ENCODE measurements around the gene SPATA2. TPM values are rescaled to one million over a fixed set of nuclear protein-coding genes. Genes with fewer than 3 reads are reported as not detected.
A peak's percentile ranks its signal among the peaks of the same experiment; 100 is the strongest.
"Not testable (repeated sequence)": the region's sequence is repeated elsewhere in the genome, so short reads cannot be mapped to it uniquely, and the experiment has no call there.

The SPATA2 gene
- total and polyA plus RNA-seq, 4 donors = 5.4 to 20.1 (median 11.7) TPM

GRCh38 chr20:49906615-49907154 lies 8.6 kb downstream of the SPATA2 start:
- Histone ChIP-seq H3K27me3 (ENCODE audit: control insufficient read depth, insufficient read depth, low read length) (no peaks in the 10 kb centered on the region), H3K4me1 (ENCODE audit: control insufficient read depth, insufficient read depth, low read length) (peaks cover 23% of the 10 kb centered on the region), H3K4me3 (ENCODE audit: low read depth, low read length) (no peak overlapping the region), H3K27ac (ENCODE audit: low read depth, low read length) (no peak overlapping the region), H3K36me3 (ENCODE audit: control insufficient read depth, insufficient read depth, low read length) (peaks cover 68% of the 10 kb centered on the region), H3K9me3 (ENCODE audit: control insufficient read depth, insufficient read depth, low read length) (no peaks in the 10 kb centered on the region)
- no peak for DNase-seq (ENCODE audit: low read depth in 4 of 6, low spot score in 6 of 6)
- WGBS (ENCODE audit: insufficient coverage) = 89% methylated on average over 14 of the region's 15 CpGs

DNA sequence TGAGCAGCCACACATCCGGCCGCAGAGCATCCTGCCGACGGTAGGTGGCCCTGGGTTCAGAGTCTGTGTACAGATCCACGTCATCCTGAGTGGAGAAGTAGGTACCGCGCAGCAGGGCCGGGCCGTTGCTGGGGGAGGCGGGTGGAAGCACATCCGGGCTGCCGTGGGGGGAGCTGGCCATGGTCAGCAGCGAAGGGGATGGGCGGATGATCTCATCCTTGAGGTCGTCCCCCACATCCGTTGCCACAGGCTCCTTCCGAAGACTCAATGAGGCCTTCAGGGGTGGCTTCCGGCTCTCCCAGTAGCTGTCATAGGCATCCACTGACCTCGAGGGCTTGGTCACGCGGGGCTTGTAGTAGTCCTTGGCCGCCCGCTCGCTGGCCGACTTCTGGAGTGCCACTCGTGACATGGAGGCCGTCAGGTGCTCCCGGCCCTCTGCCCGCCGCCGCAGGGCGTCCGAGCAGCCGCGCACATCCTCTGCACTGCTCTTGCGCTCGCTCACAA lies 9.2 kb downstream of the SPATA2 start:
- no peak for DNase-seq (ENCODE audit: low read depth in 4 of 6, low spot score in 6 of 6)
- Histone ChIP-seq H3K4me3 (ENCODE audit: low read depth, low read length) (no peak overlapping the region), H3K4me1 (ENCODE audit: control insufficient read depth, insufficient read depth, low read length) (peaks cover 20% of the 10 kb centered on the region), H3K27me3 (ENCODE audit: control insufficient read depth, insufficient read depth, low read length) (no peaks in the 10 kb centered on the region), H3K36me3 (ENCODE audit: control insufficient read depth, insufficient read depth, low read length) (peaks cover 68% of the 10 kb centered on the region), H3K9me3 (ENCODE audit: control insufficient read depth, insufficient read depth, low read length) (no peaks in the 10 kb centered on the region), H3K27ac (ENCODE audit: low read depth, low read length) (no peak overlapping the region)
- 92% methylated on average over 37 of the region's 37 CpGs for WGBS (ENCODE audit: insufficient coverage)

- Histone ChIP-seq H3K36me3 (ENCODE audit: control insufficient read depth, insufficient read depth, low read length) (peaks cover 67% of the 10 kb centered on the region), H3K27me3 (ENCODE audit: control insufficient read depth, insufficient read depth, low read length) (no peaks in the 10 kb centered on the region), H3K4me3 (ENCODE audit: low read depth, low read length) (no peak overlapping the region), H3K9me3 (ENCODE audit: control insufficient read depth, insufficient read depth, low read length) (no peaks in the 10 kb centered on the region), H3K27ac (ENCODE audit: low read depth, low read length) (no peak overlapping the region), H3K4me1 (ENCODE audit: control insufficient read depth, insufficient read depth, low read length) (peaks cover 14% of the 10 kb centered on the region)
- DNase-seq (ENCODE audit: low read depth in 4 of 6, low spot score in 6 of 6) = no peak
- 93% methylated on average over 29 of the region's 29 CpGs for WGBS (ENCODE audit: insufficient coverage)
These were observed 9.8 kb downstream of the SPATA2 start for GRCh38 chr20:49905415-49906091.

DNA sequence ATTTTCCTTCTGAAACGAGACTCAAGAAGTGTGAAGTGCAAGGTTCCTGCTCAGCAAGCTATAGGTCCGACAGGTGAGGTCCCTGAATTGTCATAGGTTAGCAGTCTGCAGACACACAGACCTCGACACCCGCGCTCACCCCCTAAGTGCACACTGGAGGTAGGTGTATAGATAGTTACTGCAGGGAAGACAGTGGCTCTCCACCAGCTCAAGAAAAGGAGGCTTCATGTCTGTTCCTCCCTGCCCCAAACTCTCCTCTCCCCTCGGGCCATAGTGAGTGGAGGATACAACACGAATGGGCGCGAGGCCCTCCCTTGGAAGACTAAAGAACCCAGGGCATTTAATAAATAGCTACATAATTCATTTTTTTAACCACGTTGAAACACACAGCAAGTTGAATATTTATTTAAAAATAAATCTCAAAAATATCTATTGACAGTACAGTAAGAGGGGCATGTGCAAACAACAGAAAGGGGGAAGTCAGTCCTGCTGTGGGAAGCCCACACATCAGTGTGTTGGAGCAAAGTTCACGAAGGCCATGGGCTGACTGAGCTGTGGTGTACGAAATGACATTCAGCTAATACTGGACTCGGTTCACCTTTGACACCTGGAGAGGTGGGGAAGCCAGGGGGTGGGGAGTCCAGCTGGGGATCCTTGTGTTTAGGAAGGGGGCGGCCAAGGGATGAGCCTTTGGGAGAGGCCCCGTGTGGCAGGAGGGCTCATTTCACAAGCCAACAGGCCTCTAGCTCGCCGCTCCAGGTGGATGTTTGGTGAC lies 10.7 kb downstream of the SPATA2 start:
- no peaks in the 10 kb centered on the region for H3K27me3 ChIP-seq (ENCODE audit: control insufficient read depth, insufficient read depth, low read length)
- no peak overlapping the region for H3K27ac ChIP-seq (ENCODE audit: low read depth, low read length)
- H3K4me1 ChIP-seq (ENCODE audit: control insufficient read depth, insufficient read depth, low read length) = peaks cover 5% of the 10 kb centered on the region
- no peak for DNase-seq (ENCODE audit: low read depth in 4 of 6, low spot score in 6 of 6)
- 85% methylated on average over 6 of the region's 17 CpGs for WGBS (ENCODE audit: insufficient coverage)
- no peak overlapping the region for H3K4me3 ChIP-seq (ENCODE audit: low read depth, low read length)
- peaks cover 59% of the 10 kb centered on the region for H3K36me3 ChIP-seq (ENCODE audit: control insufficient read depth, insufficient read depth, low read length)
- no peaks in the 10 kb centered on the region for H3K9me3 ChIP-seq (ENCODE audit: control insufficient read depth, insufficient read depth, low read length)

- Histone ChIP-seq H3K36me3 (ENCODE audit: control insufficient read depth, insufficient read depth, low read length) (peaks cover 32% of the 10 kb centered on the region), H3K9me3 (ENCODE audit: control insufficient read depth, insufficient read depth, low read length) (peaks cover 3% of the 10 kb centered on the region), H3K4me1 (ENCODE audit: control insufficient read depth, insufficient read depth, low read length) (no peaks in the 10 kb centered on the region), H3K27me3 (ENCODE audit: control insufficient read depth, insufficient read depth, low read length) (no peaks in the 10 kb centered on the region), H3K4me3 (ENCODE audit: low read depth, low read length) (no peak overlapping the region), H3K27ac (ENCODE audit: low read depth, low read length) (no peak overlapping the region)
- 92% methylated on average over 5 of the region's 5 CpGs for WGBS (ENCODE audit: insufficient coverage)
- DNase-seq (ENCODE audit: low read depth in 4 of 6, low spot score in 6 of 6) = no peak
These were observed 13.7 kb downstream of the SPATA2 start for GRCh38 chr20:49901588-49901987.

GRCh38 chr20:49899541-49900383 lies 15.6 kb downstream of the SPATA2 start:
- Histone ChIP-seq H3K36me3 (ENCODE audit: control insufficient read depth, insufficient read depth, low read length) (peaks cover 14% of the 10 kb centered on the region), H3K4me1 (ENCODE audit: control insufficient read depth, insufficient read depth, low read length) (no peaks in the 10 kb centered on the region), H3K27ac (ENCODE audit: low read depth, low read length) (no peak overlapping the region), H3K4me3 (ENCODE audit: low read depth, low read length) (no peak overlapping the region), H3K9me3 (ENCODE audit: control insufficient read depth, insufficient read depth, low read length) (peaks cover 3% of the 10 kb centered on the region), H3K27me3 (ENCODE audit: control insufficient read depth, insufficient read depth, low read length) (no peaks in the 10 kb centered on the region)
- peak in 1 of 6 donors; percentile 63 for DNase-seq (ENCODE audit: low read depth in 4 of 6, low spot score in 6 of 6)
- WGBS (ENCODE audit: insufficient coverage) = 47% methylated on average over 3 of the region's 10 CpGs

GRCh38 chr20:49896204-49896603 lies 19.1 kb downstream of the SPATA2 start:
- H3K27me3 ChIP-seq (ENCODE audit: control insufficient read depth, insufficient read depth, low read length) = no peaks in the 10 kb centered on the region
- DNase-seq (ENCODE audit: low read depth in 4 of 6, low spot score in 6 of 6) = peak in 1 of 6 donors; percentile 48
- no peak overlapping the region for H3K27ac ChIP-seq (ENCODE audit: low read depth, low read length)
- H3K4me1 ChIP-seq (ENCODE audit: control insufficient read depth, insufficient read depth, low read length) = peaks cover 23% of the 10 kb centered on the region
- peaks cover 3% of the 10 kb centered on the region for H3K9me3 ChIP-seq (ENCODE audit: control insufficient read depth, insufficient read depth, low read length)
- peaks cover 5% of the 10 kb centered on the region for H3K36me3 ChIP-seq (ENCODE audit: control insufficient read depth, insufficient read depth, low read length)
- no peak overlapping the region for H3K4me3 ChIP-seq (ENCODE audit: low read depth, low read length)
- 100% methylated on average over 1 of the region's 6 CpGs for WGBS (ENCODE audit: insufficient coverage)

GRCh38 chr20:49895474-49896093 lies 19.7 kb downstream of the SPATA2 start:
- not testable (repeated sequence) for H3K36me3 ChIP-seq (ENCODE audit: control insufficient read depth, insufficient read depth, low read length); DNase-seq (ENCODE audit: low read depth in 4 of 6, low spot score in 6 of 6); H3K4me3 ChIP-seq (ENCODE audit: low read depth, low read length); H3K27me3 ChIP-seq (ENCODE audit: control insufficient read depth, insufficient read depth, low read length); H3K9me3 ChIP-seq (ENCODE audit: control insufficient read depth, insufficient read depth, low read length); H3K27ac ChIP-seq (ENCODE audit: low read depth, low read length)
- 100% methylated on average over 4 of the region's 7 CpGs for WGBS (ENCODE audit: insufficient coverage)
- H3K4me1 ChIP-seq (ENCODE audit: control insufficient read depth, insufficient read depth, low read length) = peaks cover 29% of the 10 kb centered on the region

GRCh38 chr20:49894073-49894470 lies 21.3 kb downstream of the SPATA2 start:
- Histone ChIP-seq H3K4me3 (ENCODE audit: low read depth, low read length) (no peak overlapping the region), H3K9me3 (ENCODE audit: control insufficient read depth, insufficient read depth, low read length) (peaks cover 3% of the 10 kb centered on the region)

More at GRCh38 chr20:49894073-49894470, 21.3 kb downstream of the SPATA2 start:
- H3K27ac ChIP-seq (ENCODE audit: low read depth, low read length) = no peak overlapping the region
- WGBS (ENCODE audit: insufficient coverage) = no CpG with 5 or more reads among the region's 6 CpGs
- peaks cover 45% of the 10 kb centered on the region for H3K4me1 ChIP-seq (ENCODE audit: control insufficient read depth, insufficient read depth, low read length)
- H3K36me3 ChIP-seq (ENCODE audit: control insufficient read depth, insufficient read depth, low read length) = peaks cover 15% of the 10 kb centered on the region
- no peak for DNase-seq (ENCODE audit: low read depth in 4 of 6, low spot score in 6 of 6)
- H3K27me3 ChIP-seq (ENCODE audit: control insufficient read depth, insufficient read depth, low read length) = no peaks in the 10 kb centered on the region
